HT-29 (cell line): ENCODE data around the gene STK40. TPM values are rescaled to one million over a fixed set of nuclear protein-coding genes. Genes with fewer than 3 reads are reported as not detected.

Experiments used
- DNase-seq: peaks from one replicate; pipeline ENCODE4 v3.0.0-alpha.2; 2015; ENCODE audit warnings: low spot score
- total RNA-seq: library from RNA; depleted of rRNA; stranded (reverse); fragments of >200 nt; shearing (Covaris generic); gene quantifications from 2 replicates; pipeline ENCODE4 v1.2.3, GENCODE V29; 2014; rRNA removed

The STK40 gene
- 21.0 and 26.2 TPM in 2 replicates for total RNA-seq

GRCh38 chr1:36385410-36386264 is at the start of gene STK40:
Gene STK40, minus strand, starts transcription at chr1:36385924. Its CDS starts 24,592 bp downstream, at chr1:36361332.
- DNase-seq: peak; percentile 98

- DNase-seq: no peak
Observed at GRCh38 chr1:36433102-36433501, 47.4 kb upstream of the STK40 start.

GRCh38 chr1:36432616-36433015 is 46.9 kb upstream of the STK40 start:
- DNase-seq: peak; percentile 42

- DNase-seq: no peak
Observed at GRCh38 chr1:36425791-36426190, 40.1 kb upstream of the STK40 start.

GRCh38 chr1:36421649-36422048 is 35.9 kb upstream of the STK40 start:
- no peak for DNase-seq

GRCh38 chr1:36420836-36421317 is 35.2 kb upstream of the STK40 start:
- peak; percentile 92 for DNase-seq

- DNase-seq: no peak
Observed at GRCh38 chr1:36420409-36420808, 34.7 kb upstream of the STK40 start.

- DNase-seq: no peak
Observed at GRCh38 chr1:36419569-36419968, 33.8 kb upstream of the STK40 start.

- no peak for DNase-seq
Observed at GRCh38 chr1:36419140-36419539, 33.4 kb upstream of the STK40 start.

- no peak for DNase-seq
Observed at GRCh38 chr1:36417931-36418330, 32.2 kb upstream of the STK40 start.

- no peak for DNase-seq
Observed at GRCh38 chr1:36415661-36416326, 30.1 kb upstream of the STK40 start.

GRCh38 chr1:36414384-36414783 is 28.7 kb upstream of the STK40 start:
- DNase-seq: no peak

- no peak for DNase-seq
Observed at GRCh38 chr1:36411674-36412648, 26.2 kb upstream of the STK40 start.

GRCh38 chr1:36408479-36408878 is 22.8 kb upstream of the STK40 start:
- DNase-seq: no peak

- no peak for DNase-seq
Observed at GRCh38 chr1:36406440-36406839, 20.7 kb upstream of the STK40 start.

- no peak for DNase-seq
Observed at GRCh38 chr1:36402504-36402890, 16.8 kb upstream of the STK40 start.

GRCh38 chr1:36401602-36402503 is 16.1 kb upstream of the STK40 start:
- no peak for DNase-seq

- peak; percentile 90 for DNase-seq
Observed at GRCh38 chr1:36400825-36401601, 15.3 kb upstream of the STK40 start.

- no peak for DNase-seq
Observed at GRCh38 chr1:36400514-36400824, 14.7 kb upstream of the STK40 start.
